B cell (primary cell): ENCODE results near the gene PLA2G12A. TPM values are rescaled to one million over a fixed set of nuclear protein-coding genes. Genes with fewer than 3 reads are reported as not detected.

Experiments used
- ATAC-seq: fragments of 200-7000 bp; cut with Tn5 transposase; one replicate; pipeline ENCODE4 v1.10.0; 2021; ENCODE audit warnings: low read depth, mild to moderate bottlenecking, moderate number of reproducible peaks, moderate library complexity
- CTCF ChIA-PET: fragments of 350-600 bp; sonication (Branson Sonifier 250); formaldehyde crosslinking; loops from one replicate; lab custom pipeline; 2021; ENCODE audit warnings: antibody characterized with exemption, inconsistent platforms; lab: Charles Lee
- POLR2A ChIA-PET: fragments of 350-600 bp; sonication (Branson Sonifier 250); formaldehyde crosslinking; loops from one replicate; lab custom pipeline; 2021; ENCODE audit warnings: antibody characterized with exemption; lab: Charles Lee
- DNase-seq: peaks from one replicate; pipeline ENCODE4 v3.0.0; 2013
- H2AFZ ChIP-seq: 2 replicates; pipeline ENCODE4 v1.6.1; 2012; ENCODE audit warnings: mild to moderate bottlenecking, low read depth, low read length; ENCODE audit not compliant: insufficient read depth, poor library complexity, severe bottlenecking
- H3K27ac ChIP-seq, 2 donors: 1 replicate in 1 of 2; 2 replicates in 1 of 2; pipeline ENCODE4 v1.5.1; 2012 to 2013; ENCODE audit warnings: low read length in 2 of 2, mild to moderate bottlenecking in 2 of 2, moderate library complexity in 1 of 2
- H3K27me3 ChIP-seq, 4 experiments: fragments of 200-600 bp in 1 of 4; sonication (generic) in 1 of 4; replicated peaks in 1 of 4; 1 replicate in 2 of 4; 2 replicates in 2 of 4; pipeline versions ENCODE4 v1.6.1 to v1.7.0; 2013 to 2016; ENCODE audit warnings: low read length in 3 of 4, mild to moderate bottlenecking in 2 of 4, mixed read lengths in 1 of 4, moderate library complexity in 1 of 4; ENCODE audit not compliant: insufficient read depth in 4 of 4, control insufficient read depth in 3 of 4; ENCODE audit errors: control extremely low read depth in 1 of 4
- H3K36me3 ChIP-seq, 2 experiments: replicated peaks in 1 of 2; 1 replicate in 1 of 2; 2 replicates in 1 of 2; pipeline versions ENCODE4 v1.6.1 to v1.7.1; 2013; ENCODE audit warnings: low read length in 1 of 2; ENCODE audit not compliant: insufficient read depth in 2 of 2, control insufficient read depth in 1 of 2; ENCODE audit errors: control extremely low read depth in 1 of 2, extremely low read depth in 1 of 2
- H3K4me1 ChIP-seq, 2 donors: fragments of 200-600 bp in 1 of 2; sonication (generic) in 1 of 2; 1 replicate in 1 of 2; 2 replicates in 1 of 2; pipeline versions ENCODE4 v1.5.1 to v1.6.1; 2013 to 2017; ENCODE audit warnings: low read length in 2 of 2; ENCODE audit not compliant: control insufficient read depth in 2 of 2, insufficient read depth in 2 of 2
- H3K4me2 ChIP-seq: replicated peaks from 2 replicates; pipeline ENCODE3; 2012; ENCODE audit warnings: mild to moderate bottlenecking, low read depth, low read length; ENCODE audit not compliant: poor library complexity, severe bottlenecking
- H3K4me3 ChIP-seq, 5 experiments: fragments of 200-600 bp in 1 of 5; sonication (generic) in 1 of 5; 1 replicate in 3 of 5; 2 replicates in 2 of 5; pipeline versions ENCODE4 v1.5.1 to v1.7.0; 2011 to 2016; ENCODE audit warnings: low read length in 4 of 5, mild to moderate bottlenecking in 4 of 5, low read depth in 2 of 5, control low read depth in 1 of 5, moderate library complexity in 1 of 5; ENCODE audit not compliant: insufficient read depth in 1 of 5; ENCODE audit errors: control extremely low read depth in 1 of 5, extremely low read depth in 1 of 5
- H3K79me2 ChIP-seq: fragments of 200-600 bp; sonication (generic); one replicate; pipeline ENCODE4 v1.6.0; 2016; ENCODE audit warnings: low read length; ENCODE audit not compliant: control insufficient read depth, insufficient read depth
- H3K9ac ChIP-seq: fragments of 200-600 bp; sonication (generic); 2 replicates; pipeline ENCODE4 v1.6.1; 2017; ENCODE audit warnings: mild to moderate bottlenecking, low read length, moderate library complexity
- H3K9me3 ChIP-seq, 3 donors: one replicate each; pipeline versions ENCODE4 v1.6.1 to v1.7.1; 2013; ENCODE audit warnings: low read length in 2 of 3; ENCODE audit not compliant: control insufficient read depth in 2 of 3, insufficient read depth in 1 of 3; ENCODE audit errors: control extremely low read depth in 1 of 3
- H4K20me1 ChIP-seq: 2 replicates; pipeline ENCODE4 v1.6.0; 2012; ENCODE audit warnings: mild to moderate bottlenecking, low read length; ENCODE audit not compliant: insufficient read depth, control insufficient read depth, poor library complexity, severe bottlenecking
- H3K27ac Mint-ChIP-seq: one replicate; pipeline ENCODE4 v1.8.0; 2021; ENCODE audit warnings: mixed read lengths
- H3K27me3 Mint-ChIP-seq: one replicate; pipeline ENCODE4 v1.8.0; 2021; ENCODE audit warnings: mixed read lengths
- H3K4me1 Mint-ChIP-seq: one replicate; pipeline ENCODE4 v1.8.0; 2021; ENCODE audit warnings: mixed read lengths
- H3K4me3 Mint-ChIP-seq: one replicate; pipeline ENCODE4 v1.8.0; 2021; ENCODE audit warnings: mixed read lengths
- H3K9me3 Mint-ChIP-seq: one replicate; pipeline ENCODE4 v1.8.0; 2022; ENCODE audit warnings: mixed read lengths; ENCODE audit not compliant: insufficient read depth
- EZH2 ChIP-seq: IDR thresholded peaks from 2 replicates; pipeline ENCODE4 v1.6.1; 2012; ENCODE audit warnings: borderline replicate concordance, low read depth, mild to moderate bottlenecking, moderate library complexity, low read length; ENCODE audit not compliant: insufficient read depth, poor library complexity, severe bottlenecking
- WGBS: methylation state at CpG from one replicate; pipeline ENCODE4 v1.1.5; 2013; ENCODE audit warnings: missing lambda C conversion rate; ENCODE audit not compliant: insufficient coverage; 5-methylcytosine and 5-hydroxymethylcytosine counted together
- intact Hi-C: fragments of 100-400 bp; cut with micrococcal nuclease; formaldehyde crosslinking; loops from one replicate; pipeline ENCODE4 v1.10.0; 2022
- polyA plus RNA-seq: library from polyadenylated mRNA; depleted of rRNA; stranded (reverse); fragments of >200 nt; gene quantifications from 2 replicates; pipeline ENCODE4 v1.2.3, GENCODE V29; 2012
- small RNA-seq: library from RNA; depleted of rRNA; stranded (forward); fragments of <200 nt; gene quantifications from one replicate; pipeline ENCODE3, GENCODE V24; 2012; ENCODE audit warnings: low replicate concordance, low read depth; ENCODE audit not compliant: insufficient read length
- total RNA-seq, 2 donors: library from RNA; stranded (reverse); fragments of 120-200 nt in 1 of 2; gene quantifications; 1 replicate in 1 of 2; 2 replicates in 1 of 2; pipeline versions ENCODE4 v1.2.3 to v1.2.4, GENCODE V29; 2013 to 2022
- TF ChIP-seq, protein P1 (sequence below): fragments of 200-600 bp; IDR thresholded peaks from one replicate; pipeline ENCODE4 v1.8.0; 2022; ENCODE audit warnings: antibody characterized with exemption, mild to moderate bottlenecking

PLA2G12A gene
- total and polyA plus RNA-seq, 2 donors (not counting 1 experiment from before 2014, with no cell fraction given): 4.9 to 7.9 TPM

DNA sequence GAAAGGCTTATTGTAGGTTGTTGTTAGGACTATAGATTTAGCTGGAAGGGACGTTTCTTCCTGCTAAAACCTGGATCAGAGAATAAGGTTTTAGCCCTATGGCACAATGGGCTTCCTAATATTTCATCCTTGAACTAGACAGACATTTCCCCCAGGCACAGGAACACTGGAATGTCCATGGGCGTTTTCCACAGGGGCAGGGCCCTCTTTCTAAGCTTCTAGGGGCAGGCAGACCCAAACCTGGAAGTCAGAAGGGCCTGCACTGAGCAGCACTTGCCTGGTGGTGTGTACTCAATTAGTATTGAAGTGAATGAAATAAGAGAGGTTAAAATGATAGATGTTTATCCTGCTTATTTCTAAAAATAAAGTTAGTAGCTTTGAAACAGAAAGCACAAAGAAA is 67.8 kb downstream of the PLA2G12A start:
- no peak overlapping the region for H3K27ac Mint-ChIP-seq
- H3K27me3 Mint-ChIP-seq: no peaks in the 10 kb centered on the region

More for the DNA sequence above, 67.8 kb downstream of the PLA2G12A start:
- no peaks in the 10 kb centered on the region for H3K27me3 ChIP-seq
- H3K4me2 ChIP-seq: no peak overlapping the region
- no peak for ATAC-seq
- H3K4me3 ChIP-seq: no peak overlapping the region
- no CpG with 5 or more reads among the region's 2 CpGs for WGBS
- CTCF ChIA-PET: interaction anchor here (0.5 to 0.7 kb wide), 2 partner anchors 20 to 23 kb away, joined by 4 to 5 read pairs; no protein-coding TSS in a partner anchor
- no peak overlapping the region for H3K27ac ChIP-seq
- intact Hi-C loops: no loop called here
- no peak for DNase-seq
- Mint-ChIP-seq H3K4me1 (no peaks in the 10 kb centered on the region), H3K9me3 (no peaks in the 10 kb centered on the region), H3K4me3 (no peak overlapping the region)
- H3K36me3 ChIP-seq: peaks cover 0 to 34% of the 10 kb centered on the region in 2 experiments
- H3K79me2 ChIP-seq: peaks cover 27% of the 10 kb centered on the region
- H3K9me3 ChIP-seq: no peaks in the 10 kb centered on the region
- H3K4me1 ChIP-seq: no peaks in the 10 kb centered on the region
- POLR2A ChIA-PET: interaction anchor here (0.6 kb wide), 1 partner anchor 19 kb away, joined by 3 read pairs; no protein-coding TSS in a partner anchor
- no peak overlapping the region for H3K9ac ChIP-seq
- peaks cover 15% of the 10 kb centered on the region for H4K20me1 ChIP-seq
- no peak overlapping the region for H2AFZ ChIP-seq
- TF ChIP-seq EZH2: no peak
- TF ChIP-seq, protein P1, sequence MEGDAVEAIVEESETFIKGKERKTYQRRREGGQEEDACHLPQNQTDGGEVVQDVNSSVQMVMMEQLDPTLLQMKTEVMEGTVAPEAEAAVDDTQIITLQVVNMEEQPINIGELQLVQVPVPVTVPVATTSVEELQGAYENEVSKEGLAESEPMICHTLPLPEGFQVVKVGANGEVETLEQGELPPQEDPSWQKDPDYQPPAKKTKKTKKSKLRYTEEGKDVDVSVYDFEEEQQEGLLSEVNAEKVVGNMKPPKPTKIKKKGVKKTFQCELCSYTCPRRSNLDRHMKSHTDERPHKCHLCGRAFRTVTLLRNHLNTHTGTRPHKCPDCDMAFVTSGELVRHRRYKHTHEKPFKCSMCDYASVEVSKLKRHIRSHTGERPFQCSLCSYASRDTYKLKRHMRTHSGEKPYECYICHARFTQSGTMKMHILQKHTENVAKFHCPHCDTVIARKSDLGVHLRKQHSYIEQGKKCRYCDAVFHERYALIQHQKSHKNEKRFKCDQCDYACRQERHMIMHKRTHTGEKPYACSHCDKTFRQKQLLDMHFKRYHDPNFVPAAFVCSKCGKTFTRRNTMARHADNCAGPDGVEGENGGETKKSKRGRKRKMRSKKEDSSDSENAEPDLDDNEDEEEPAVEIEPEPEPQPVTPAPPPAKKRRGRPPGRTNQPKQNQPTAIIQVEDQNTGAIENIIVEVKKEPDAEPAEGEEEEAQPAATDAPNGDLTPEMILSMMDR: no peak

Small RNAs within 50 kb of the gene (small RNA-seq; reads per million reads assigned to genes)
- gene HIGD1AP14: not detected

Other genes with a start within 250 kb of the PLA2G12A start
- gene MCUB, start 169.8 kb downstream of the PLA2G12A start, total RNA-seq: 52.4 and 59.3 TPM in 2 replicates
- 114 and 206 TPM in 2 replicates for gene MCUB, start 169.8 kb downstream of the PLA2G12A start, polyA plus RNA-seq
- gene CASP6, start 26.6 kb downstream of the PLA2G12A start, total RNA-seq: 7.7 and 8.3 TPM in 2 replicates
- 4.2 and 11.6 TPM in 2 replicates for gene CASP6, start 26.6 kb downstream of the PLA2G12A start, polyA plus RNA-seq
- gene CFI, start 71.9 kb upstream of the PLA2G12A start, total RNA-seq: not detected in 2 replicates
- gene CFI, start 71.9 kb upstream of the PLA2G12A start, polyA plus RNA-seq: not detected in 2 replicates
- 10.0 and 11.0 TPM in 2 replicates for gene GAR1, start 85.7 kb upstream of the PLA2G12A start, total RNA-seq
- 4.5 and 7.8 TPM in 2 replicates for gene GAR1, start 85.7 kb upstream of the PLA2G12A start, polyA plus RNA-seq
- 0.64 TPM in 1 of 2 replicates, not detected in the other for gene RRH, start 97.9 kb upstream of the PLA2G12A start, total RNA-seq
- gene RRH, start 97.9 kb upstream of the PLA2G12A start, polyA plus RNA-seq: 0.12 and 0.28 TPM in 2 replicates
- 0.32 TPM in 2 replicates for gene LRIT3, start 118.0 kb upstream of the PLA2G12A start, total RNA-seq
- gene LRIT3, start 118.0 kb upstream of the PLA2G12A start, polyA plus RNA-seq: 0.13 and 0.21 TPM in 2 replicates
- not detected in 2 replicates for gene EGF, start 182.8 kb upstream of the PLA2G12A start, total RNA-seq
- not detected in 2 replicates for gene EGF, start 182.8 kb upstream of the PLA2G12A start, polyA plus RNA-seq